Activated naive CD4-positive, alpha-beta T cell treated with anti-CD3 and anti-CD28 coated beads, Interleukin-2, amount 50 U/mL, for 16 hours (primary cell): ENCODE measurements around the gene RPL18.
"Not testable (repeated sequence)": the region's sequence is repeated elsewhere in the genome, so short reads cannot be mapped to it uniquely, and the experiment has no call there.

ENCODE experiments used
- DNase-seq: peaks from one replicate; pipeline ENCODE4 v3.0.0-alpha.2; 2020

Gene RPL18

GRCh38 chr19:48611872-48612271, 7.1 kb downstream of the RPL18 start:
- DNase-seq: no peak

GRCh38 chr19:48609571-48610108, 9.3 kb downstream of the RPL18 start:
- DNase-seq: no peak

GRCh38 chr19:48608798-48609263, 10.1 kb downstream of the RPL18 start:
- peak; percentile 50 for DNase-seq

- no peak for DNase-seq
These were observed 11.6 kb downstream of the RPL18 start for GRCh38 chr19:48607359-48607755.

GRCh38 chr19:48606463-48607358, 12.3 kb downstream of the RPL18 start, which contains the start of gene SPACA4:
TSS of gene SPACA4 (plus strand) at chr19:48606742. CDS start at chr19:48606979, 237 bp downstream.
- DNase-seq: no peak

GRCh38 chr19:48603850-48604249, 15.1 kb downstream of the RPL18 start:
- DNase-seq: no peak

- DNase-seq: no peak
These were observed 15.5 kb downstream of the RPL18 start for GRCh38 chr19:48603449-48603848.

- DNase-seq: no peak
These were observed 16.0 kb downstream of the RPL18 start for GRCh38 chr19:48603001-48603400.

- no peak for DNase-seq
These were observed 18.1 kb downstream of the RPL18 start for GRCh38 chr19:48600679-48601417.

- no peak for DNase-seq
These were observed 19.8 kb downstream of the RPL18 start for GRCh38 chr19:48598996-48599700.

GRCh38 chr19:48596679-48597465, 22.1 kb downstream of the RPL18 start:
- DNase-seq: peak; percentile 43

- no peak for DNase-seq
These were observed 22.7 kb downstream of the RPL18 start for GRCh38 chr19:48596237-48596636.

- no peak for DNase-seq
These were observed 23.1 kb downstream of the RPL18 start for GRCh38 chr19:48595833-48596232.

GRCh38 chr19:48595171-48595570, 23.8 kb downstream of the RPL18 start:
- no peak for DNase-seq

GRCh38 chr19:48591021-48591420, 28.0 kb downstream of the RPL18 start:
- no peak for DNase-seq

GRCh38 chr19:48588670-48589401, 30.1 kb downstream of the RPL18 start:
- peak; percentile 85 for DNase-seq

GRCh38 chr19:48587387-48587786, 31.6 kb downstream of the RPL18 start:
- DNase-seq: no peak

GRCh38 chr19:48582168-48582567, 36.8 kb downstream of the RPL18 start:
- no peak for DNase-seq

- DNase-seq: no peak
These were observed 40.1 kb downstream of the RPL18 start for GRCh38 chr19:48578891-48579290.

- DNase-seq: not testable (repeated sequence)
These were observed 41.1 kb downstream of the RPL18 start for GRCh38 chr19:48577908-48578307.

GRCh38 chr19:48575931-48576622, 42.9 kb downstream of the RPL18 start:
- DNase-seq: no peak
